D721Med (cell line): ENCODE results near the gene CHN2.

ENCODE experiments used
- DNase-seq: peaks from one replicate; pipeline ENCODE4 v3.0.0; 2011; ENCODE audit warnings: low spot score; ENCODE audit not compliant: insufficient read length
- FAIRE-seq: peaks from 2 replicates; lab custom pipeline; 2011; peaks lifted over from hg19 to GRCh38; lab: Jason Lieb, UNC
- CTCF ChIP-seq: IDR thresholded peaks from 2 replicates; pipeline ENCODE4 v1.5.1; 2012; ENCODE audit warnings: mild to moderate bottlenecking, control low read depth; ENCODE audit not compliant: insufficient read depth; ENCODE audit errors: missing control alignments

The CHN2 gene

GRCh38 chr7:29362380-29362779 is 167.8 kb downstream of the CHN2 start:
- FAIRE-seq (no peak), DNase-seq (no peak)
- no peak for TF ChIP-seq CTCF

GRCh38 chr7:29363636-29364425 is 169.3 kb downstream of the CHN2 start:
- FAIRE-seq = no peak
- TF ChIP-seq CTCF = no peak
- DNase-seq = no peak

- no peak for TF ChIP-seq CTCF
- no peak for DNase-seq
- FAIRE-seq = no peak
Observed at GRCh38 chr7:29364661-29365060, 170.1 kb downstream of the CHN2 start.

GRCh38 chr7:29365423-29365822 is 170.8 kb downstream of the CHN2 start:
- no peak for DNase-seq
- no peak for FAIRE-seq
- TF ChIP-seq CTCF = no peak

GRCh38 chr7:29367784-29368183 is 173.2 kb downstream of the CHN2 start:
- no peak for TF ChIP-seq CTCF
- DNase-seq (no peak), FAIRE-seq (no peak)

GRCh38 chr7:29369909-29370488 is 175.4 kb downstream of the CHN2 start:
- no peak for DNase-seq
- no peak for FAIRE-seq
- TF ChIP-seq CTCF = no peak

GRCh38 chr7:29370531-29371314 is 176.1 kb downstream of the CHN2 start:
- no peak for TF ChIP-seq CTCF
- FAIRE-seq (no peak), DNase-seq (no peak)
